ENCODE measurements around the gene NUP62.
A peak's percentile ranks its signal among the peaks of the same experiment; 100 is the strongest.

The NUP62 gene

DNA sequence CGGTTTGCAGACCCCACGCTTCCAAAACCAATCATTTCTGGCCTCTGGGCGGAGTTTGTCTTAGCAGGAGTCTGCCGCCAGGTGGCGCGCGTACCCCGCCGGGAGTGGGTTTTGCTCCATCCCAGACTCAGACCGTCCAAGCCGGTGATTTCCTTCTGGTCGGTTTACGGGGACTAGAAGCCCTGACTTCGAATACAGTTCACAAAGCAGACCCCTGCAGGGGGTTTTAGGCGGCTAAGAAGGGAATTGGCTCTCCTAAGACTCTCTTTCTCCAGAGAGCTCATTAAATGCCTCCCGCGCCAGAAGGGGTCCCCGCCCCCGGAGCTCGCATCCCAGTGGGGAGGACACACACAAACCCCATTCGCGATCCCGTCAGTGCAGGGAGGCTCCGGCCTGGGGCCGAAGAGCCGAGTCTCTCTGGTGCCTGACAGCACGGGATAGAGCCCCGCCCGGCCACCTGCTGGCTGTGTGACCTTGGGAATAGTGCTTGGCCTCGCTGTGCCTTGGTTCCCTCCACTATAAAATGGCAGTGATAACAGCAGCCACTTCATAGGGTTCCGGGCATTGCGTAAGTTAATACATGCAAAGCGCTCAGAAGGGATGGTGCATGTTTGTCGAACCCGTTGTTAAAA is 8.6 kb upstream of the NUP62 start:
- TF ChIP-seq, protein P1, sequence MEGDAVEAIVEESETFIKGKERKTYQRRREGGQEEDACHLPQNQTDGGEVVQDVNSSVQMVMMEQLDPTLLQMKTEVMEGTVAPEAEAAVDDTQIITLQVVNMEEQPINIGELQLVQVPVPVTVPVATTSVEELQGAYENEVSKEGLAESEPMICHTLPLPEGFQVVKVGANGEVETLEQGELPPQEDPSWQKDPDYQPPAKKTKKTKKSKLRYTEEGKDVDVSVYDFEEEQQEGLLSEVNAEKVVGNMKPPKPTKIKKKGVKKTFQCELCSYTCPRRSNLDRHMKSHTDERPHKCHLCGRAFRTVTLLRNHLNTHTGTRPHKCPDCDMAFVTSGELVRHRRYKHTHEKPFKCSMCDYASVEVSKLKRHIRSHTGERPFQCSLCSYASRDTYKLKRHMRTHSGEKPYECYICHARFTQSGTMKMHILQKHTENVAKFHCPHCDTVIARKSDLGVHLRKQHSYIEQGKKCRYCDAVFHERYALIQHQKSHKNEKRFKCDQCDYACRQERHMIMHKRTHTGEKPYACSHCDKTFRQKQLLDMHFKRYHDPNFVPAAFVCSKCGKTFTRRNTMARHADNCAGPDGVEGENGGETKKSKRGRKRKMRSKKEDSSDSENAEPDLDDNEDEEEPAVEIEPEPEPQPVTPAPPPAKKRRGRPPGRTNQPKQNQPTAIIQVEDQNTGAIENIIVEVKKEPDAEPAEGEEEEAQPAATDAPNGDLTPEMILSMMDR (IDR thresholded peaks at IDR 0.05; ENCODE audit: low read depth, low read length), result peak; percentile 98

DNA sequence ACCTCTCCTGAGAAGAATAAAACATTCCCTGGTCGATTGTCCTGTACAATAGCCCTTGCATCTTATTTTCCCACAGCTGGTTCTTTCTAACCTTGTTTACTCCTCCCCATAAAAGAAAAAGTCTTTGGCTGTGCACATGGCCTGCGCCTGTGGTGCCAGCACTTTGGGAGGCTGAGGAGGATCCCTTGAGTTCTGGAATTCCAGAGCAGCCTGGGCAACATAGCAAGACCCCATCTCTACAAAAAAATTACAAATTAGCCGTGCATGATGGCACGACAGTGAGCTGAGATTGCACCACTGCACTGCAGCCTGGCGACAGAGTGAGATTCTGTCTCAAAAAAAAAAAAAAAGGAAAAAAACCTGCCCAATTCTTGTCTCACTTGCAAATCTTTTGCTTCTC is 7.2 kb upstream of the NUP62 start:
- TF ChIP-seq, protein P1 (IDR thresholded peaks at IDR 0.05; ENCODE audit: low read depth, low read length), result no peak
- no peak for DNase-seq (ENCODE audit: extremely low read depth, low read depth)

More for the DNA sequence above, 8.6 kb upstream of the NUP62 start:
- peak; percentile 23 for DNase-seq (ENCODE audit: extremely low read depth, low read depth)

DNA sequence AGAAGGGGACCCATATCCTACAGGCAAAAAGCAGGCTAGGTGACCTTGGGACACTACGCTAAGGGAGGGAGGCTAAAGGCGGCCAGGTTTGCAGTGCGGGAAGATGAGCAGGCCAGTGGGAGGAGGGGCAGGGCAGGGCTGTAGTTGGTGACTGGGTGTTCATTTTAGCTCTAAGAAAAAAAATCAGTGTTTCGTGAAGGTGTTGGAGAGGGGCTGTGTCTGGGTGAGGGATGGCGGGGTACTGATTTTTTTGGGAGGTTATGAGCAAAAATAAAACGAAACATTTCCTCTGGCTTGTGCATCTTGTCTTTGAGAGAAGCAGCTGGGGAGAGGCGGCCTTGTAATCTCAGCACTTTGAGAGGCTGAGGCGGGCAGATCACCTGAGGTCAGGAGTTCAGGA is 4.3 kb upstream of the NUP62 start:
- TF ChIP-seq, protein P1 (IDR thresholded peaks at IDR 0.05; ENCODE audit: low read depth, low read length), result no peak
- DNase-seq (ENCODE audit: extremely low read depth, low read depth), result no peak

DNA sequence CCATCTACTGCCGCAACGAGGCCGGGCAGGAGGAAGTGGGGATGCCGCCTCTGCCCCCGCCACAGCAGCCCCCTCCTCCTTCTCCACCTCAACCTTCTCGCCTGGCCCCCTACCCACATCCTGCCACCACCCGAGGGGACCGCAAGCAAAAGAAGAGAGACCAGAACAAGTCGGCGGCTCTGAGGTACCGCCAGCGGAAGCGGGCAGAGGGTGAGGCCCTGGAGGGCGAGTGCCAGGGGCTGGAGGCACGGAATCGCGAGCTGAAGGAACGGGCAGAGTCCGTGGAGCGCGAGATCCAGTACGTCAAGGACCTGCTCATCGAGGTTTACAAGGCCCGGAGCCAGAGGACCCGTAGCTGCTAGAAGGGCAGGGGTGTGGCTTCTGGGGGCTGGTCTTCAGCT is 3.4 kb upstream of the NUP62 start:
- TF ChIP-seq, protein P1 (IDR thresholded peaks at IDR 0.05; ENCODE audit: low read depth, low read length), result no peak
- DNase-seq (ENCODE audit: extremely low read depth, low read depth), result no peak

DNA sequence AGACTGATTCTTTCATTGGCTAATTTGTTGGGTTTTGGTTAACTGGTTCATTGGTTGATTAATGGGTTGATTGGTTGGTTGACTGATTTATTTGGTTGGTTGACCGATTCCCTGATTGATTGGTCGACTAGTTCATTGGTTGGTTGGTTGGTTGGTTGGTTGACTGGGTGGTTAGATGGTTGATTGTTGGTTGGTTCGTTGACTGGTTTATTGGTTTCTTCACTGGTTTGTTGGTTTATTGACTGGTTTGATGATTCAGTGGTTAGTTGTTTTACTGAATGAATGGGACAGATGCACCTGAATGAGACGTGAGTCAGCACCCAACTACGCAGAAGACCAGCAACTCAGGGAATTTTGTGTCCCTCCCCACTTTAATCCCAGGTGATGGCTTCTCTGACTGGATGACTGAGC is 2.7 kb upstream of the NUP62 start:
- no peak for DNase-seq (ENCODE audit: extremely low read depth, low read depth)
- TF ChIP-seq, protein P1 (IDR thresholded peaks at IDR 0.05; ENCODE audit: low read depth, low read length), result no peak

DNA sequence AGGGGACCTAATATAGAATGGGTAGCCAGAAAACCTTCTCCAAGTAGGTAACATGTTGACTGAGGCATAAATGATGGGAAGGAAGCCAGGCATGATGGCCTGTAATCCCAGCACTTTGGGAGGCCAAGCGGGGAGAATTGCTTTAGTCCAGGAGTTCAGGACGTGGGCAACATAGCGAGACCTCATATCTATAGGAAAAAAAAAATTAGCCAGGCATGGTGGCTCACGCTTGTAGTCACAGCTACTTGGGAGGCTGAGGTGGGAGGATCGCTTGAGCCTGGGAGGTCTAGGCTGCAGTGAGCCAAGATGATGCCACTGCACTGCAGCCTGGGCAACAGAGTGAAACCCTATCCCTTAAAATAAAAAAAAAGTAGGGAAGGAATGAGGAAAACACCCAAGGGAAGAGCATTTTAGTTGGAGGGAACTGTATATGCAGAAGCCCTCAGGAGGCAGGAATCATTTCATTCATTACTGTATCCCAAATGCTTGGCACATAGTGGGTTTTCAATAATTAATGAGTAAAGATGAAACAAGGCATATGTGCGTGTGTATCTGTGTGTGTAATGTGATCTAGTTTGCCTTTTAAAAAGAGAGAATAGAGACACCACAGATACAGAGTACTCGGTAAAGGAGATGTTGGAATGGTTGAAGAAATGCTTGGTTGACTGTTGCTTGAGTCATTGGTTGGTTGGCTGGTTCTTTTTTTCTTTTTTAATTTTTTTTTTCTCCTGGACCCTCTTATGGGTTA is 2.2 kb upstream of the NUP62 start:
- no peak for DNase-seq (ENCODE audit: extremely low read depth, low read depth)
- TF ChIP-seq, protein P1 (IDR thresholded peaks at IDR 0.05; ENCODE audit: low read depth, low read length), result no peak

DNA sequence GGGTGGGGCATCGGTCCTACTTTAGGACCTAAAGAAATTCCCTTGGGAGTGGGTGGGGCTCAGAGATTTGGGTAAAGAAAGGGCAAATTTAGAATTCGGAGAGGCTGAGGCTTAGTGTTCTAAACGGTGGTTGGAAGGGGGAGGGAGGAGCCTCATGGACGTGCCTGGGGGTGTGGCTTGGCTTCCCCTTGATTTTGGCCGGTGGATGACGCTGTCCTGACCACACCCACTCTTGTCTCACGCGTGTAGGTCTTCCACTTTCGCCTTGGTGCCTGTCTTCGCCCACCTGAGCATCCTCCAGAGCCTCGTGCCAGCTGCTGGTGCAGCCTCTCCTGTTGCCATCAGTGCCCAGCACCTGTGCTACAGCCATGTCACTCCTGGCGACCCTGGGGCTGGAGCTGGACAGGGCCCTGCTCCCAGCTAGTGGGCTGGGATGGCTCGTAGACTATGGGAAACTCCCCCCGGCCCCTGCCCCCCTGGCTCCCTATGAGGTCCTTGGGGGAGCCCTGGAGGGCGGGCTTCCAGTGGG is 1.2 kb upstream of the NUP62 start:
- no peak for DNase-seq (ENCODE audit: extremely low read depth, low read depth)
- TF ChIP-seq, protein P1 (IDR thresholded peaks at IDR 0.05; ENCODE audit: low read depth, low read length), result no peak

Data from AG09319 (cell line).